HUDEP-2 (cell line): Measurements from ENCODE around the gene AGAP3.

Experiments used
- DNase-seq, 76 experiments: peaks; one replicate each; lab custom pipeline; 2025; ENCODE audit not compliant: unreplicated experiment in 76 of 76; lab: John Stamatoyannopoulos, UW

AGAP3 gene

GRCh38 chr7:151148319-151149259, 62.3 kb downstream of the AGAP3 start:
- no peak for DNase-seq

GRCh38 chr7:151150388-151150787, 64.1 kb downstream of the AGAP3 start:
- no peak for DNase-seq

- DNase-seq, result no peak
Observed at GRCh38 chr7:151152643-151153513, 66.6 kb downstream of the AGAP3 start.

- DNase-seq, result no peak
Observed at GRCh38 chr7:151157645-151158329, 71.5 kb downstream of the AGAP3 start.

- DNase-seq, result no peak
Observed at GRCh38 chr7:151161757-151162156, 75.5 kb downstream of the AGAP3 start.

GRCh38 chr7:151166629-151167196, 80.4 kb downstream of the AGAP3 start:
- no peak for DNase-seq

- no peak for DNase-seq
Observed at GRCh38 chr7:151167197-151167961, 81.1 kb downstream of the AGAP3 start, which contains the start of gene GBX1. Gene GBX1, minus strand, starts transcription at chr7:151167694. Its CDS starts 146 bp downstream, at chr7:151167548.

GRCh38 chr7:151168003-151168786, 81.9 kb downstream of the AGAP3 start:
- DNase-seq, result peak in 45 of 76 experiments; percentile 3 to 63 (median 31)

GRCh38 chr7:151168787-151169162, 82.5 kb downstream of the AGAP3 start:
- DNase-seq, result no peak

- peak in 68 of 76 experiments; percentile 20 to 78 (median 56) for DNase-seq
Observed at GRCh38 chr7:151172273-151173141, 86.2 kb downstream of the AGAP3 start.

GRCh38 chr7:151173386-151174245, 87.3 kb downstream of the AGAP3 start:
- DNase-seq, result no peak

GRCh38 chr7:151174246-151175046, 88.2 kb downstream of the AGAP3 start:
- peak in 61 of 76 experiments; percentile 12 to 86 (median 74) for DNase-seq

GRCh38 chr7:151175047-151175792, 88.9 kb downstream of the AGAP3 start:
- DNase-seq, result no peak

- DNase-seq, result no peak
Observed at GRCh38 chr7:151175793-151176311, 89.6 kb downstream of the AGAP3 start.

- no peak for DNase-seq
Observed at GRCh38 chr7:151176401-151176800, 90.1 kb downstream of the AGAP3 start.
